GM19238 (cell line): ENCODE measurements around the gene SLC27A4.

ENCODE experiments used
- DNase-seq: peaks from one replicate; pipeline ENCODE4 v3.0.0; 2011; ENCODE audit warnings: low spot score; ENCODE audit not compliant: insufficient read length

The SLC27A4 gene

DNA sequence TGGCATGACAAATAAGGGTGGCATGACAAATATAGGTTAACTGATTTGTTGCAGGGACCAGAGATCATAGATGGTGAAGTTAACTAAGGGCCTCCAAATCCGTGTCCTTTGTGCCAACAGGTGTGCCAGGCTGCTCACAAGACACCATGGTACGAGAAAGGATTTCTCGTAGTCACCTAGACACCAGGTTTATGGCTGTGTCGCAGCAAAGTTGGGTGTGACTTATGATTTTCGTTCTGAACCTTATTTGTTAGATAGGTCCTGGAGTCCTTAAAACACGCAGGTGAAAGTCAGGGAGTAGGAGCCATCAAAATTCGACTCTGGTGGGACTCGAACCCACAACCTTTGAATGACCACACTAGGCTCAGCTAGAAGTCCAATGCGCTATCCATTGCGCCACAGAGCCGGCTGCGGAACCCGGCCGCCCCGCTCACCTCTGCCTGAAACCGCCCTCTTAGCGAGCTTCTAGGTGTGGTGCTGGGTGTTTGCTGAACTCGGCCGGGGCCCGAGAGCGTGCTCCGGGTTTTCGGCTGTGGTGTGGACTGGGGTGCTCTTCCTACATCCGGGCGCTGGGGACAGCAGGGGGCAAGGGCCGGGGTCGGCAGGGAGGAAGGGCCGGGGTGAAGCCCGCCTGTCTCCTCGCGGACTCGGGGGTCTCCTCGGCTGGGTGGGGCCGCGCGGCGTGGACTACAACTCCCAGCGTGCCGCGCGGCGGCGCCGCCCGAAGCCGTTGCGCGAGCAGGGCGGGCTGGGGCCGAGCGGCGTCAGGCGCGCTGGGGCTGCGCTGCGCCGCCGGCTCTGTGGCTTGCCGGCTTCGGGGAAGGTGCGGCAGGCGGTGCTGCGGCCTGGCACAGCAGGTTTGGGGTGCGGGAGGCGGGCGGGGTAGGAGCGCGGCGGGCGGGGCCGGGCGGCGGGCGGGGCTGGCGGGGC is at the start of gene SLC27A4:
SLC27A4 (plus strand) TSS at position 767 of the 930 bp plus-strand sequence. CDS start 2,606 bp downstream, outside the sequence.
- peak; percentile 94 for DNase-seq

DNA sequence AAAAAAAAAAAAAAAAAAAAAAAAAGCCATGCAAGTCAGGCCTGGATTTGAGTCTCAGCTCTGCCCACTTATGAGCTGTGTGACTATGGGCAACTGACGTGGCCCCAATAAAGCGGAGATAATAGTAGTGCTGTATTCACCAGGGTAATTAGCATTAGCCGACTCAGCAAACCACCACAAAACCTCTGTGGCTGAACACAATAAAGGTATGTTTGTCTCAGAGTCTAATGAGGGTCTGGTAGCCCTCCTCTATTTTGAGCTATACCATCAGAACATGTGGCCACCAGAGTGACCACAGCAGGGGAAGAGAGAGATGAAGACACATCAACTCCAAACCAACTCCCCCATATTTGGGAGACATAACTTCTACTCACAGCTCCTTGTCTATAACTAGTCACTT is 48.3 kb upstream of the SLC27A4 start:
- no peak for DNase-seq

DNA sequence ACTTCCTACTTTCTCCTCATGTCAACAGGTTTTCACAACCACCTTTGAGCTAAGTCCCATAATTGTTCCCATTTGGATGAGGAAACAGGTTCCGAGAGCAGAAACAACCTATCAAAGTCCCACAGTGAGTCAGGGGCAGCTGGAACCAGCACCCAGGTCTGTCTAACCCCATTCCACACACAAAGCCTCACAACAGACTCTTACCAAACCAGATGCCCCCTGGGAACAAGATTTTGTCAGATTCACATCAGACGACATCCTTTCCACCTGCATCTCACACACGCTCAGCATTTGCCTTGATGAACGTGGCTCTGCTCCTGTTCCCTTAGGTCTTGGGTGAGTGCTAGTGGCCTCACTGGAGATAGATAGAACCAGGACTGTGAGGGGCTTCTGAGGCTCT is 47.2 kb upstream of the SLC27A4 start:
- no peak for DNase-seq

DNA sequence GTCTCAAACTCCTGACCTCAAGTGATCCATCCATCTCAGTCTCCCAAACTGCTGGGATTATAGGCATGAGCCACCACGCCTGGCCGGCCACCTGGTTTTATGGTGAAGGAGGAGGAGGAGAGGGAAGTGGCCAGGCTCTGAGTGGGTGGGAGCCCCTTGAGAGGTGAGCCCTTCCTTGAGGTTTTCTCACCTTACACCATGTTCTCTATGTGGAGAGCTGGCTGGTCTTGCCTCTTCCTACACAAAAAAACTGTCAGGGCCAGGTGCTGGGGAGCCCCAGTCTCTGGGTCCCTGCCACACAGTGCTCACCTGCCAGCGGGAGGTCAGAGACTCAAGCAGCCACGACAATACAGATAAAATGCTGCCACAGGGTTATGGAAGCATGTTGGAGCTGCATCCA is 46.2 kb upstream of the SLC27A4 start:
- DNase-seq: no peak

DNA sequence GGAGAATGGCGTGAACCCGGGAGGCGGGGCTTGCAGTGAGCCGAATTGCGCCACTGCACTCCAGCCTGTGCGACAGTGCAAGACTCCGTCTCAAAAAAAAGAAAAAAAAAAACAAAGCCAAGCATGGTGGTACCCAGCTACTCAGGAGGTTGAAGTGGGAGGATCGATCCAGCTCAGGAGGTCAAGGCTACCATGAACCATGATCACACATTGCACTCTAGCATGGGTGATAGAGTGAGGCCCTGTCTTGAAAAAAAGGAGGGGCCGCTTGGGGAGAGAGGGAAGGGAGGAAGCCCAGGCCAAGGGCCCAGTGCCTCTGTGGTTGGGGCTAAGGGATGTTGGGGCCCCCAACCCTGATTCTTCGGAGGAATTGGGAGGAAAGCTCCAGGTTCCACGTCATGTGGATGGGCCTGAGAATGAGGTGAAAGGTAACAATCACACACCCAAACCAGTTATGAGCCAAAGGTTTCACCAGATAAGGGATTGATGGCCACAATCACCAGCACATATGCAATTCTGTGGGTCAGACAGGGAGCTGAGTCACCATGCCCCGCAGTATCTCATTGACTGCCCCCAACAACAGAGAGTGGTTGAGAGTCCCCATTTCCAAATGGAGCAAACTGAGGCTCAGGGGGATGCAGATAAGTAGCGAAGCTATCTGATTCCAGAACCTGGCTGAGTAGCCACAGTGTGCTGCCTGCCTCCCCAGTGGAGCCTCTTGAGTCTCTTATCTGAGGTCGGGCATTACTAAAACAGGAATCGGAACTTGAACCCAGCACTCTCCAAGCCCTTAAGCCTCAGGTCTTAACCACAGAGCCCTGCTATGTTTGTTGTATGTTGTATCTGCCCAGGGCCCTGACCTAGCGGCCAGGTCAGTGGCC is 43.7 kb upstream of the SLC27A4 start:
- no peak for DNase-seq

DNA sequence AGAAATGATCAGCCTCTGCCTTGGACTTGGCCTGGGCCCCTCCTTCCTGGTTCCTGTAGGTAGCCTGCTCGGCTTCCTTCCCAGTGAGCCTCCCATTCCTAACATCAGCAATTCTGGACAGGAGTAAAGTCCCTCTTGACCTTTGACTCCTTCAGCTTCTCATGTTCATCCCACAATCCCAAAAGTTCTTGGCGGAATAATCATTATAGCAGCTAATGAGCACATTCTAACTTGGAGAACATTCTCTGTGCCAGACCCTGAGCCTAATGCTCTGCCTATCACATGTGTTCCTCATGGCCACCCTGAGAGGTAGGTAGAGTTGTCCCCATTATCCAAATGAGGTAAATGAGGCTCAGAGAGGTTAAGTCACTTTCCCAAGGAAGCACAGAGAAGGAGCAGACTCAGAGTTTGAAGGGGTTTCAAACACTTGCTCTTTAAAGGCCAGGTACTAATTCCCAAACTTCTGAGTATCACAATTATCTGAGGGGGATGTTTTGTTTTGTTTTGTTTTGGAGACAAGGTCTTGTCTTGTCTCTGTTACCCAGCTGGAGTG is 43.0 kb upstream of the SLC27A4 start:
- no peak for DNase-seq

DNA sequence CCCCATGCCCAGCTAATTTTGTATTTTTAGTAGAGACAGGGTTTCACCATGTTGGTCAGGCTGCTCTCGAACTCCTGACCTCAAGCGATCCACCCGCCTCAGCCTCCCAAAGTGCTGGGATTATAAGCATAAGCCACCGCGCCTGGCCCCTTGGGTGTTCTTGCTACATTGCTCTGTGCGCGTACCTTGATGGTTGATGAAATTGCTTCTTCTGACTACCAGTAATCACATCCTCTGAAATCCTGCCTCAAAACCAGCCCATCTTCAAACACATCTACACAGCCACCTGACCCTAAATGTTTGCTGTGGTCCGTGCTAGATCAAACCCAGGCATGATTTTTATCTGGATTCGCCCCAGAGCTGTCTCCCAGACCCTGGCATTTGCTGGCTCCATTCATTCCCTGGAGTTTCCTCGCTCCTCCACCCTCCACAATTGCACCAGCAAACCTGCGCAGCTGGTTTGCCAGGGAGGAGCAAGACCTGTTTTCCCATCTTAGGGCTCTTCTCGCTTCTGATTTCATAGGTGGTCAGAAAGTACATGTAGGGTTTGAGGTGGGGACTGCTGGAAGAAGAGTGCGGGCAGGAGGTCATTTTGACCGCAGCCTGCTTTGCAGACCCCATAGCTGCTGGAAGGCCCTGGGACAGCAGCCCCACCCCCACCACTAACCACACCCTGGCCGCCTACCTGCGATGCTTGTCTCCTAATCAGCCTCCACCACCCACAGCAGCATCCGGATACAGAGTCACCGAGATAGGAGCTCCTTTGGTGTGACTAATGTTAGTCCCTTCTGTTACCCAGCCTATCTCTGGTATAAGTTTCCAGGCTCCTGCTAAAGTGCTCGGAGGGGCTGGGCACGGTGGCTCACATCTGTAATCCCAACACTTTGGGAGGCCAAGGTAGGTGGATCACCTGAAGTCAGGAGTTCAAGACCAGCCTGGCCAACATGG is 41.5 kb upstream of the SLC27A4 start:
- DNase-seq: no peak

DNA sequence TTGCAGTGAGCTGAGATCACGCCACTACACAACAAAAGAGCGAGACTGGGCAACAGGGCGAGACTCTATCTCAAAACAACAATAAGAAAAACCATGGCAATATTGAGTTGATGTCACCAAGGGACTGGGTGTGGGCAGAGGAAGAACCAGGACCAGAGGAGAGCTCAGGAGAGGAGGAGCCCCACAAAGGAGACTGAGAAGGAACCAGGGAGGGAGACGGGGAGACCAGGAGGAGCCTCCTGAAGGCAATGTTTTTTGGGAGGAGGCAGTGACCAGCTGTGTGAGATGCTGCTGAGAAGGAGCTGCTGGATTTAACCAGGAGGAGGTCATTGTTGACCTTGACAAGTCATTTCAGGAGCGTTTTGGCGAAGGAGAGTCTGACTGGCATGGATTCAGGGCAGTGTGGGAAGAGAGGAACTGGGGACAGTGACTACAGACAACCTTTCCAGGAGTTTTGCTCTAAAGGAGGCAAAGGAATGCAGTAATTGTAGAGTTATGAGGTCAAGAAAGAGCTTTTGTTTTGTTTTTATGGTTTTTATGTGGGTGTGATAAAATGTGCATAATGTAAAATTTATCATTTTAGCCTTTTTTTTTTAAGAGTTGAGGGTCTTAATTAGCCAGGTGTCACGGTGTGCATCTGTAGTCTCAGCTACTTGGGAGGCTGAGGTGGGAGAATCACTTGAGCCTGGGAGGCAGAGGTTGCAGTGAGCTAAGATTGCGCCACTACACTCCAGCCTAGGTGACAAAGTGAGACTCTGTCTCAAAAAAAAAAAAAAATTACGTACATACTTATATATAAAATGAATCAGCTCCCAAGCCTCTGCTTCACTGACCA is 36.0 kb upstream of the SLC27A4 start:
- no peak for DNase-seq

DNA sequence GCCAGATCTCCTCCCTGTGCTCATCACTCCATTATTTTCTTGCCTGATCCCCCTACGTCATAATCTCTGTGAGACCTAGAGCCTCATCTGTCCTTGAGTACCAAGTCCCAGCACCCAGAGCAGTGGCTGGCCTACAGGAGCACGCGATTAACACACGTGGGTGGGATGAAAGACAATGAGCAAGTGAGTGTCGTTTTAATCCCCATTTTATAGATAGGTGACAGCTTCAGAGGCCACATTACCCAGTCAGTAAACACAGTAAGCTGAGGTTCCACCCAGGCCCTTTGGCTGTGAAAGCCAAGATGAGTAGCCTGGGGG is 35.4 kb upstream of the SLC27A4 start:
- DNase-seq: no peak

DNA sequence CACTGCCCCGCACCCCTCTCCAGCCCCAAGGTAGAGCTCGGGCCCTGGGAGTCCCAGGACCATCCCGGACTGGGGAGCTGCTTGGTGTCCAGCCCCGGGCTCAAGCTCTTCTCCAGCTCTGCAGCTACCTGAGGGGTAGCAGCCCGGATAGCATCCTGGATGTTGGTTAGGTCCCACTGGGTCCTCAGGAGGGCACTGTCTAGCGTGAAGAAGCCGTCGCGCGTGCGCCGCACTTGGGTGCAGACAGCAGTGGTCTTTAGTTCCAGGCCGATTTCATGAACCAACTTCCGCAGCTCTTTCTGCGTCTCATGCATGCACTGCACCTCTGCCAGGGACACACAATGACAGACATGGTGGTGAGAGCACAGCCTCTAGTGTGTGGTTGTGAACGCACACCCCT is 30.8 kb upstream of the SLC27A4 start:
- DNase-seq: no peak

DNA sequence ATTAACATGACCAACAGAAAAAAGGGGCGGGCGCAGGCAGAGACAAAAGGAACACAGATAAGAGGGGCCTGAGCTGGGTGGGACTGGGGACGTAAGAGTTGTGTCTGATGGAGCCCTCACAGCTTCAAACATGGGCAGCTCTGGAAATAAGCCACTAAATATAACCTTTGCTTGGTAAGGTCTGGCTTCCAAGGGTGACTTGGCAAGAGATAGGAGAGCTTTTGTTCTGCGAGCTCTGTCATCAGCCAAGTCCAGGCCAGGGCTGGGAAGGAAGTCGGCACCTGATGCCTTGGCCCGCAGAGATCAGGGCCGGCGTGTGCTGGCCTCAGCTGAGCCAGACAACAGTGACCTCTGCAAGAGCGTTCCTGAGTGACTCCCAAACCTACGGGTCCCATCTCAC is 29.9 kb upstream of the SLC27A4 start:
- no peak for DNase-seq

DNA sequence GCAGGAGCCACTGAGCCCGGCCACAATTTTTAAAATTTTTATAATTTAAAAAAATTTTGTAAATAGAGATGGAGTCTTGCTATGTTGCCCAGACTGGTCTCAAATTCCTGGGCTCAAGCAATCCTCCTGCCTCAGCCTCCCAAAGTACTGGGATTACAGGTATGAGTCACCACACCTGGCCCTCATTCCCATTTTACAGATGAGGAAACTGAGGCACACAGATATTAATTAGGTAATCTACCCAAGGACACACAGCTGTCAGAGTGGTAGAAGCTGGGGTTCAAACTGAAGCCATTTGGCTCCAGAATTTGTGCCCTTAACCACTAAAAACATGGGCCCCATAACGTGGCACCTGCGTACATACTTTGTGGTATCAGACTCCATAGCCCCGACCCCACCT is 25.6 kb upstream of the SLC27A4 start:
- DNase-seq: no peak

DNA sequence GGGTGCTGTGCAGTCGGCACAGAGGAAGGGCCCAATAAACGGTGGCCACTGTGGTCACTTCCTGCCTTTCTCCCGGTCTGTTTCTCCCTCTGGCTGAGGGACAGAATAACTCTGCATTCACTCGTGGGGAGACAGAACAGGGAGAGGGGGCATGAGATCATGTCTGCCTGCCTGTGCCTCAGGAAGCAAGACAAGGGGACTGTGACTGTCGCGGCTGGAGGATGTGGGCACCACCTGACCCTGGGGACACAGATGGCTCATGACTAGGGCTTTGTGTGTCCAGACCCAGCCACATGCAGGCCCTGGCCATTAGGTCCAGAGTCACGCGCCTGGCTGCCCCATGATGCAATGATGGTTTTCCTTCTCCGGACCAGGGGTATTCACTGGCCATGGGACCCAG is 23.9 kb upstream of the SLC27A4 start:
- DNase-seq: no peak

DNA sequence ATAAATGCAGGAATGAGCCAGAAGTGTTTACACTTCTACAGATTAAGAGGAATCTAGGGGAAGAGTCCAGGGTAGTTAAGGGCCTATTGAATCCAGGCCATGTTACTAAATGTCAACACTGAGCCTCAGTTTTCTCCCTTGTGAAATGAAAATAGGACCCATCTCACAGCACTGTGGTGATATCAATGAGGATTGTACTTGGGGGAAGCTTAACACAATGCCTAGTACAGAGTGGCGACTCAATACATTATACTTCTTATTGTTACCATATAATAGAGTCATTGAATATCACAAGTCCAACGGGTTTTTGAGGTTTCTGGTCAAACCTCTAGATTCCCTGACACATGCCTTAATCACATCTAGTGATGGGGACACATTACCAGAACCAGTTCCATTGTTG is 22.7 kb upstream of the SLC27A4 start:
- DNase-seq: no peak

DNA sequence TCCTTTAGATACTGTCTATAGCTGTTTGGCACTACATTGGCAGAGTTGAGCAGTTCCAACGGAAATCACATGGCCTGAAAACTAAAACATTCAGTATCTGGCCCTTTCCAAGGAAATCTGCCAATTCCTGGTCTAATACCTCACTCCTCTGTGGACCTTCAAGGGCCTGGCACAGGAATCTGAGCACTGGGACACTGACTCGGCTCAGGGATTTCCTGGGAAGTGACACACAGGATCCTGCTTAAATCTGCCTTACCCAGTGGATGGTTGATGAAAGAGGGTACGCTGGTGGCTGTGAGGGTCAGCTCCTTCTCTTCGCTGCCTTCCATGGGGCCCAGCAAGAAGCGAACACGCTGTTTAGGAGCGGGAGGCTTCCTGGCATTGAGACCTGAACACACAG is 19.0 kb upstream of the SLC27A4 start:
- no peak for DNase-seq

DNA sequence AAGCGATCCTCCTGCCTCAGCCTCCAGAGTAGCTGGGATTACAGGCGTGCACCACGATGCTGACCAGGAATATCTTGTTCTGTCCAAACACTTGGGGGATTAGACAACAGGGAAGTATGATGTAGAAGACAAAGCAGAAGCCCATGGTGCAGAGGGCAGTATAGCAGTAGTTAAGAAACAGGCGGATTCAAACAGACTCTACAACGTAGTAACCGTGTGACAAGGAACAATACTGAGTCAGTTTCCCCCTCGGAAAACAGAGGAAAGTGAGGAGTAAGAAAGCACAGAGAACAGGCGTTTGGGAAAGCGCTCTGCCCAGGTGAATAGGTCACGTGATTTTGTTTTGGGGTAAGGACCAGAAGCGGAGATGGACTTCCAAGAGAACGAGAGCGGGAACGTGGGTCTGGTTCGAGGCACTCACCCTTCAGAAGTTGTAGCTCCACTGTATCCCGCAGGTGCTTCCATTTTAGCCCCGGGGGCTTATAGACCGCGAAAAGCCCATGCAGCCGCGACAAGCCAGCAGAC is 18.4 kb upstream of the SLC27A4 start:
- no peak for DNase-seq

DNA sequence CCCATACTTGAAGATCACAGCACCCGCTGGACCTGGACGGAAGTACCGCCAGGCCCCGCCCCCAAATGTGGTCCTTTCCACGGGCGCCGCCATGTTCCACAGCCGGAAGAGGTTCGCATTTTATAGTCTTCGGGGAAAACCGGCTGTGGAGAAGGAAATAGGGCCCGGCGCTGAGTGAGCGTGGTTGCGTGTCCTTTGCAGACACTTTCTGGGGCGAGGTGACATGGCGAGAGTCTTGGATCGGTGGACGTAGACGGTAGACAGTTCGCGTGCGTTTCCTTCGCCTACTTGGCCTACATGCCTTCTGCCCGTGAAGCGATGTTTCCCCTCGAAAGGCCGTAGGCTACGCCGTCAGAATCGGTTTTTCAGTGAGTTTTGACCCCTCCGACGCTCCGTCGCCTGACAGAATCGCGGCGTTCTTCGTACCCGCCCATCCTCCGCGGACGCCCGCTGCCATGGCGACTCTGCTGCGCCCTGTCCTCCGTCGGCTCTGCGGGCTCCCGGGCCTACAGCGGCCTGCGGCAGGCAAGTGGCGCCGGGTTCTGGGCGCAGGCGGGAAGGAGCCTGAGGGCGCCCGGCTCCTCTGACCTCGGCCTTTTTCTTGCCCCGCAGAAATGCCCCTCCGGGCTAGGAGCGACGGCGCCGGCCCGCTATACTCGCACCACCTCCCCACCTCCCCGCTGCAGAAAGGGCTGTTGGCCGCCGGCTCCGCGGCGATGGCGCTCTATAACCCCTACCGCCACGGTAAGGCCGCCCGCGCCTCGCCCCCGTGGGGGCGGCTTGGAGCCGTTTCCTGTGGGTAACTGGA is 17.7 kb upstream of the SLC27A4 start, which contains the start of the genes COQ4 and TRUB2:
COQ4 (plus strand) TSS at position 436 of the 808 bp plus-strand sequence; CDS start at position 456, 20 bp downstream.
TRUB2 (minus strand) TSS at position 44 of the 808 bp plus-strand sequence; CDS start at position 5, 39 bp downstream.
- peak; percentile 94 for DNase-seq

DNA sequence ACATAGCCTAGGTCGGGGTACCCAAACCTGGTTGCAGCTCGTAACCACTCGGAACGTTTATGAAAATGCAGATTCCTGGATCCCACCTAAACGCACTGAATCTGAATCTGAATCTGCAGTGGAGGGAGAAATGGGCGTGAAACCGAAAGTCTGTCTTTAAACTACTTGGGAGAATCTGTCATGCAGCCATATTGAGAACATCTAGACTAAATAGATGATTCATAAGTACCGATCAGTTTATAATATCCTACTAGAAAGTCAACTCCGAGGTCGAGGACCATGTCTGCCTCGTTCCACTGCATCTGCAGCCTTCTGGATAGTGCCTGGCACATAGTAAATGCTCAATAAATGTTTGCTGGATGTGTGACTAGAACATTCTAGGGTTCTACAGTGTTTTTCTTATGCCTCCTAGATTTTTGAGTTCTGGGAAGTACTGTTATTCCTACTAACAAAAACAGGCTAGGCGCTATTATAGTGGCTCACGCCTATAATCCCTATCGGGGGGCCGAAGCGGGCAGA is 17.1 kb upstream of the SLC27A4 start:
- DNase-seq: no peak

DNA sequence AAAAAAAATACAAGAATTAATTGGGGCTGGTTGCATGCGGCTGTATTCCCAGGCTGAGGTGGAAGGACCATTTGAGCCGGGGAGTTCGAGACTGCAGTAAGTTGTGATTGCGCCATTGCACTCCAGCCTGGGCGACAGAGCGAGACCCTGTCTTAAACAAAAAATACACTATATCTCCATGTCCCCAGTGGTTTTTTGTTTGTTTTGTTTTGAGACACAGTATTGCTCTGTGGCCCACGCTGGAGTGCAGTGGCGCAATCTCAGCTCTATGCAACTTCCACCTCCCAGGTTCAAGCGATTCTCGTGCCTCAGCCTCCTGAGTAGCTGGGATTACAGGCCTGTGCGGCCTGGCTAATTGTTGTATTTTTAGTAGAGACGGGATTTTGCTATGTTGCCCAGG is 16.5 kb upstream of the SLC27A4 start:
- no peak for DNase-seq
